H1 (cell line): ENCODE results near the gene TBX15. TPM values are rescaled to one million over a fixed set of nuclear protein-coding genes. Genes with fewer than 3 reads are reported as not detected.

Source experiments
- ASH2L ChIP-seq: fragments of 200-600, 300-600 bp; sonication (generic); IDR thresholded peaks from one replicate; pipeline ENCODE4 v1.7.1; 2017; ENCODE audit warnings: low read length
- ATF3 ChIP-seq: IDR thresholded peaks from 2 replicates; pipeline ENCODE4 v1.6.1; 2011; ENCODE audit warnings: low read depth, mild to moderate bottlenecking, low read length; ENCODE audit not compliant: insufficient read depth
- CHD1 ChIP-seq: IDR thresholded peaks from 2 replicates; pipeline ENCODE4 v1.6.1; 2012; ENCODE audit warnings: low read depth, low read length, improper control_type of control experiment
- CTCF ChIP-seq, 3 experiments: IDR thresholded peaks; 1 replicate in 2 of 3; 2 replicates in 1 of 3; pipeline versions ENCODE4 v1.5.1 to v1.6.1; 2011; ENCODE audit warnings: low read length in 3 of 3, mild to moderate bottlenecking in 3 of 3, inconsistent platforms in 2 of 3, low read depth in 1 of 3, moderate library complexity in 1 of 3; ENCODE audit not compliant: insufficient read depth in 1 of 3; ENCODE audit errors: control extremely low read depth in 1 of 3
- EGR1 ChIP-seq: IDR thresholded peaks from 2 replicates; pipeline ENCODE4 v1.6.1; 2011; ENCODE audit warnings: low read depth, low read length, borderline replicate concordance
- EZH2 ChIP-seq: fragments of 200-600 bp; sonication (generic); IDR thresholded peaks from 2 replicates; pipeline ENCODE4 v1.7.1; 2012; ENCODE audit warnings: low read depth, mild to moderate bottlenecking, moderate library complexity, low read length, inconsistent platforms; ENCODE audit not compliant: severe bottlenecking
- HDAC2 ChIP-seq, 2 experiments: fragments of 300-600 bp in 1 of 2; sonication (generic) in 1 of 2; IDR thresholded peaks; 2 replicates each; pipeline ENCODE4 v1.6.1; 2011 to 2012; ENCODE audit warnings: low read depth in 2 of 2, low read length in 2 of 2, mild to moderate bottlenecking in 2 of 2, moderate library complexity in 2 of 2, borderline replicate concordance in 1 of 2, inconsistent platforms in 1 of 2
- MAFK ChIP-seq: IDR thresholded peaks from 2 replicates; pipeline ENCODE4 v1.6.1; 2012; ENCODE audit warnings: low read depth, mild to moderate bottlenecking, improper control_type of control experiment, low read length
- PHF8 ChIP-seq: fragments of 200-600 bp; sonication (generic); conservative IDR thresholded peaks from 2 replicates; pipeline ENCODE4 v1.7.1; 2012; ENCODE audit warnings: low read depth, mild to moderate bottlenecking, inconsistent platforms, low read length, moderate library complexity
- POLR2A ChIP-seq, 2 experiments: IDR thresholded peaks; 1 replicate in 1 of 2; 2 replicates in 1 of 2; pipeline ENCODE4 v1.6.1; 2011; ENCODE audit warnings: low read depth in 2 of 2, low read length in 2 of 2, mild to moderate bottlenecking in 2 of 2; ENCODE audit errors: control extremely low read depth in 1 of 2
- RNF2 ChIP-seq: fragments of 200-900, 300-1000 bp; sonication (generic); IDR thresholded peaks from 2 replicates; pipeline ENCODE4 v1.7.1; 2016; ENCODE audit warnings: borderline replicate concordance, low read depth, mild to moderate bottlenecking, antibody characterized with exemption, low read length; ENCODE audit not compliant: poor library complexity, severe bottlenecking; ENCODE audit errors: missing control alignments
- RXRA ChIP-seq: IDR thresholded peaks from 2 replicates; pipeline ENCODE4 v1.6.1; 2011; ENCODE audit warnings: low read depth, mild to moderate bottlenecking, low read length, moderate library complexity; ENCODE audit not compliant: insufficient read depth
- SIN3A ChIP-seq, 2 experiments: IDR thresholded peaks in 1 of 2; conservative IDR thresholded peaks in 1 of 2; 2 replicates each; pipeline ENCODE4 v1.6.1; 2011 to 2012; ENCODE audit warnings: low read length in 2 of 2, improper control_type of control experiment in 1 of 2, low read depth in 1 of 2, mild to moderate bottlenecking in 1 of 2
- TBP ChIP-seq: IDR thresholded peaks from 2 replicates; pipeline ENCODE4 v1.6.1; 2011; ENCODE audit warnings: low read depth, low read length, improper control_type of control experiment
- TEAD4 ChIP-seq: IDR thresholded peaks from 2 replicates; pipeline ENCODE4 v1.6.1; 2012; ENCODE audit warnings: low read depth, low read length, inconsistent platforms, mixed read lengths
- polyA plus RNA-seq, 7 experiments: library from polyadenylated mRNA; depleted of rRNA in 3 of 7; stranded (reverse) in 5 of 7; unstranded in 2 of 7; fragments of >200 nt in 5 of 7; fragments of 200-250 nt in 2 of 7; gene quantifications; 1 replicate in 5 of 7; 2 replicates in 1 of 7; 4 replicates in 1 of 7; pipeline versions ENCODE4 v1.2.1 to v1.2.3, GENCODE V29; 2011 to 2013; ENCODE audit warnings: missing spikeins in 2 of 7, mixed read lengths in 2 of 7
- total RNA-seq: library from RNA; stranded (reverse); fragmentation: NEBNext Ultra II Directional; extraction: Animal tissue kit (Norgen Biotek cat#: 25700); gene quantifications from 2 replicates; pipeline ENCODE4 v1.2.1, GENCODE V29; 2021

Gene TBX15
- total and polyA plus RNA-seq, 2 of the 8 experiments (the other 6 are each of a cell fraction or from before 2014, with no cell fraction given) = 0.14 to 0.24 TPM

- TF ChIP-seq RXRA = no peak
- TF ChIP-seq EZH2 = peak; percentile 69
- no peak for TF ChIP-seq HDAC2 (IDR thresholded peaks at IDR 0.05; ENCODE audit: borderline replicate concordance in 1 of 2, low read depth in 2 of 2, low read length in 2 of 2)
- no peak for TF ChIP-seq TEAD4
- TF ChIP-seq TBP = no peak
- TF ChIP-seq CTCF (IDR thresholded peaks at IDR 0.05; ENCODE audit: control extremely low read depth in 1 of 3, insufficient read depth in 1 of 3, low read depth in 1 of 3, low read length in 3 of 3) = no peak
- no peak for TF ChIP-seq POLR2A (IDR thresholded peaks at IDR 0.05; ENCODE audit: control extremely low read depth in 1 of 2, low read depth in 2 of 2, low read length in 2 of 2)
- TF ChIP-seq PHF8 = no peak
- TF ChIP-seq MAFK = no peak
- TF ChIP-seq SIN3A (conservative IDR thresholded peaks at IDR 0.05 in 1 of 2, IDR thresholded peaks at IDR 0.05 in 1 of 2; ENCODE audit: low read depth in 1 of 2, low read length in 2 of 2) = no peak
- TF ChIP-seq ASH2L = peak; percentile 12
- 0 out of 2 replicates have a peak, but pooled peaks have one; percentile 10 for TF ChIP-seq EGR1
- no peak for TF ChIP-seq CHD1
- peak; percentile 52 for TF ChIP-seq RNF2
- no peak for TF ChIP-seq ATF3
Observed at GRCh38 chr1:118989878-118990378, 1.8 kb upstream of the TBX15 start (continued).
